HG02623 (cell line): ENCODE results near the gene PRR23E.

Experiments used
- ATAC-seq: cut with Tn5 transposase; IDR thresholded peaks from one replicate; pipeline ENCODE4 v1.9.1; 2021; ENCODE audit warnings: moderate library complexity; ENCODE audit not compliant: unreplicated experiment

PRR23E gene

GRCh38 chr3:127222163-127222562, 29.2 kb downstream of the PRR23E start:
- ATAC-seq, result no peak

DNA sequence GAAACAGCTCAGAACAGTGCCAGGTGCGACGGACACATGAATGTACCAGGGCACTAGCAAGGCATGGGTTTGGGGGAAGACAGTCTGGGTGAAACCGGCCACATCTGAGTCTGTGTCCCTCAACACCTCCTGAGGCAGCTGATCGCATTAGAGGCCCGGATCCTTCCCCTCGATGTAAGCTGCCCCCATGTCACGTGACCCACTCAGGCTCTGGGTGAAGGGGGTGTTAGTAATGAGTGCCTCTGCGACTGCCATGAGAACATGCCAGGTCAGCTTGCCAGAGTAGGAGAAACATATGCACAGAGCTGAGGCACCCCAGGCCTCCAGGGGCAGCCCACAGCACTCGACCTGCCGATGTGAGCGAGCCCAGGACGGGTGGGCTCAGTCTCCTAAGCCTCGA, 29.7 kb downstream of the PRR23E start:
- ATAC-seq, result no peak

DNA sequence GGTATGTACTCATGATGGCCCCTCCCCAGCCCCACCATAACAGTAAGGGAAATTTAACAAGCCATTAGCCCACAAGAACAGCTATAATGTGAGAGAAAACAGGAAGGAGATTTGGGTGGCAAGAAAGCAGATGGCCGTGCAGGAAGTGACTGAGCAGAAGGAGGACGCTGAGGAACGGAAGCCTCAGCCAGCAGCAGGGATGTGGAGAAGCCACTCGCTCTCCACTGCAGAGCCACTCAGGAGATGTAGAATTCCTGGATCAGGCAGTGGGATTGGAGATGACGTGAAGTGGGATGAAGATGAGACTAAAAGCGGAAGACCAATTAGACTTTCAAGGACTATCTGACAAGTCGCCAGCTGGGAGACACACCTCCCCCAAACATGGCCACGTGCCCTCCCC, 31.2 kb downstream of the PRR23E start:
- no peak for ATAC-seq

GRCh38 chr3:127226457-127226856, 33.5 kb downstream of the PRR23E start:
- no peak for ATAC-seq

GRCh38 chr3:127226946-127227842, 34.3 kb downstream of the PRR23E start:
- no peak for ATAC-seq

- ATAC-seq, result no peak
These were observed 35.9 kb downstream of the PRR23E start for GRCh38 chr3:127228866-127229265.

DNA sequence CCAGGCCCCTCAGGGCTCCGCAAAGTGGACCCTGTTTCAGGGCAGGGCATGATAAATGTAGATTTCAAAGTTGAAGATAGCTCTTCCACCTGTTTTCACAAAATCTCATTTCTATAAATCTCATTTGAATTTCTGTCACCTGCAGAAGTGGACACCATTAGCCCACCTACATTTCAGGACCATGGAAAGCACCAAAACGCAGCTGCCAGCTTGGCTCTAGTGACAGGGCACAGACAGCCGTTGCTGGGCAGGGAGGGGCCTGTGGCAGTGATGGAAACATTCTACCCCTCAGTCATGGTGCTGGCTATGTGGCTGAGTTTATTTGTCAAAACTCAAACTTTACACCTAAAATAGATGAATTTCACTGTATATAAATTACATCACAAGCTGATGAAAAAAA, 40.4 kb downstream of the PRR23E start:
- no peak for ATAC-seq

DNA sequence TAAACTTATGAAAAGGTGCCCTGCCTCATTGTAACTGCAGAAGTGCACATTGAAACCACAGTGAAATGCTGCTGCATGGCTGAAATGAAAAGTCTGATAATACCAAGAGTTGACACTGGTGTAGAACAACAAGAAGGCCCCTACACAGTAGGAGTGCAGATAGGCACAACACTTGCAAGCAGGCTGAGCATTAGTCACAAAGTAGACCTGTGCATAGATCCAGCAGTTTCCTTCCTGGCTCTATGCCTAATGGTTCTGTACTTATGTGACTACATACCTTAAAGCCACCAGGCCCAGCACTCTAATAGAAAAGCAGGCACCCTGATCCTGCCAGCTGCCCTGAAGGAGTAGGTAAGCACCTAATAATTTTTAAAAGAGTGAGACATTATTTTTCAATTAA, 41.8 kb downstream of the PRR23E start:
- no peak for ATAC-seq

DNA sequence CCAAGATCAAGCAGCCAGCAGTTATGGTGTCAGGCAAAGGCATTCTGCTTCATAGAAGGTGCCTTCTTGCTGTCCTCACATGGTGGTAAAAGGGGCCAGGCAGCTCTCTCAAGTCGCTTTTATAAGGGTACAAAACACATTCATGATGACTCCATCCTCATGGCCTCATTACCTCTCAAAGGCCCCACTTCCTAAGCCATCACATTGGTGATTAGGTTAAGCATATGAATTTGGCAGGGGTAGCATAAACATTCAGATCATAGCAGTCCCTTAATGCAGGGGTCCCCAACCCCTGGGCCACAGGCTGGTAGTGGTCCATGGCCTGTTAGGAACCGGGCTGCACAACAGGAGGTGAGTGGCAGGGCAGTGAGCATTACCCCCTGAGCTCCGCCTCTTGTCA, 42.8 kb downstream of the PRR23E start:
- no peak for ATAC-seq

- no peak for ATAC-seq
These were observed 44.9 kb downstream of the PRR23E start for GRCh38 chr3:127237835-127238234.

GRCh38 chr3:127238602-127239001, 45.7 kb downstream of the PRR23E start:
- ATAC-seq, result no peak

- ATAC-seq, result no peak
These were observed 54.4 kb downstream of the PRR23E start for GRCh38 chr3:127247292-127247691.
